Stimulated activated CD8-positive, alpha-beta memory T cell treated with anti-CD3 and anti-CD28 coated beads, Interleukin-12 subunit alpha, Interleukin-12 subunit beta, amount 100 ng/mL, for 24 hours (primary cell): Measurements from ENCODE around the gene C1GALT1.
"Not testable (repeated sequence)": the region's sequence is repeated elsewhere in the genome, so short reads cannot be mapped to it uniquely, and the experiment has no call there.

Experiments used
- DNase-seq: peaks from one replicate; pipeline ENCODE4 v3.0.0-alpha.2; 2020; ENCODE audit errors: extremely low read depth

Gene C1GALT1

GRCh38 chr7:7237201-7237977 lies 55.0 kb downstream of the C1GALT1 start:
- DNase-seq = no peak

- DNase-seq = no peak
Measured at GRCh38 chr7:7237978-7238267, 55.6 kb downstream of the C1GALT1 start.

- no peak for DNase-seq
Measured at GRCh38 chr7:7239346-7239745, 57.0 kb downstream of the C1GALT1 start.

- DNase-seq = no peak
Measured at GRCh38 chr7:7242899-7243298, 60.6 kb downstream of the C1GALT1 start.

GRCh38 chr7:7245233-7245632 lies 62.9 kb downstream of the C1GALT1 start:
- not testable (repeated sequence) for DNase-seq

- DNase-seq = no peak
Measured at GRCh38 chr7:7246223-7246622, 63.9 kb downstream of the C1GALT1 start.

- DNase-seq = no peak
Measured at GRCh38 chr7:7247658-7248057, 65.3 kb downstream of the C1GALT1 start.

GRCh38 chr7:7249814-7250213 lies 67.5 kb downstream of the C1GALT1 start:
- DNase-seq = no peak

GRCh38 chr7:7251742-7252141 lies 69.4 kb downstream of the C1GALT1 start:
- DNase-seq = no peak

GRCh38 chr7:7254319-7254718 lies 72.0 kb downstream of the C1GALT1 start:
- no peak for DNase-seq

GRCh38 chr7:7254908-7255307 lies 72.6 kb downstream of the C1GALT1 start:
- no peak for DNase-seq

- DNase-seq = no peak
Measured at GRCh38 chr7:7256731-7257274, 74.5 kb downstream of the C1GALT1 start.

- no peak for DNase-seq
Measured at GRCh38 chr7:7257899-7258692, 75.8 kb downstream of the C1GALT1 start.

GRCh38 chr7:7261863-7262262 lies 79.5 kb downstream of the C1GALT1 start:
- DNase-seq = no peak

GRCh38 chr7:7263297-7264230 lies 81.2 kb downstream of the C1GALT1 start:
- no peak for DNase-seq

GRCh38 chr7:7264306-7265040 lies 82.1 kb downstream of the C1GALT1 start:
- no peak for DNase-seq

GRCh38 chr7:7265081-7266075 lies 83.0 kb downstream of the C1GALT1 start:
- no peak for DNase-seq

GRCh38 chr7:7266257-7266881 lies 84.0 kb downstream of the C1GALT1 start:
- DNase-seq = no peak

- no peak for DNase-seq
Measured at GRCh38 chr7:7271094-7271874, 88.9 kb downstream of the C1GALT1 start.
